ENCODE results near the gene NRAP.

NRAP gene

DNA sequence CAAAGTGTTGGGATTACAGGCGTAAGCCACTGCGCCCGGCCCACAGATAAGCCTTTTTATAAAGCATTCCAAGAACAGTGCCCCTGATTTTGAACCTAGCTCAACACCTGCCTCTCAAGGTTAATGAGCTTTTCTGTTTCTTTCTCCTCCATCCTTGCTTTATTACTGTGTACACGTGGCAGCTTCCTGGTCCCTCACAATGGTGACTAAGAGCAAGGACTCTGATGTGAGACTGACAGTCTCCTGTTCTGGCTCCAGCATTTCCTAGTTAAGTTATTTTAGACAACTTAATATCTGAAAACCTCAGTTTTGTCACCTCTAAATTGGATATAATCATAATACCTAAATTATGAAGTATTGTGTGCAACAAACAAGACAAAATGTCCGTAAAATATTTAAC is 101.1 kb downstream of the NRAP start:
- FAIRE-seq = no peak
- TF ChIP-seq PAX5 (IDR thresholded peaks at IDR 0.05; ENCODE audit: insufficient read depth, low read length, severe bottlenecking) = no peak
- no peak for TF ChIP-seq POLR2AphosphoS5 (IDR thresholded peaks at IDR 0.05; ENCODE audit: low read depth, low read length)
- no peak for TF ChIP-seq POLR2A (IDR thresholded peaks at IDR 0.05; ENCODE audit: low read depth, low read length)
- TF ChIP-seq TAF1 (IDR thresholded peaks at IDR 0.05; ENCODE audit: low read depth, low read length) = no peak
- TF ChIP-seq POU2F2 (IDR thresholded peaks at IDR 0.05; ENCODE audit: low read depth, low read length) = no peak
- TF ChIP-seq SPI1 (IDR thresholded peaks at IDR 0.05; ENCODE audit: low read depth, low read length) = no peak

GRCh38 chr10:113562069-113562468 is 101.8 kb downstream of the NRAP start:
- FAIRE-seq (no peak), DNase-seq (ENCODE audit: insufficient read length, low spot score) (no peak)
- TF ChIP-seq PAX5 (IDR thresholded peaks at IDR 0.05; ENCODE audit: insufficient read depth, low read length, severe bottlenecking) = no peak
- no peak for TF ChIP-seq TAF1 (IDR thresholded peaks at IDR 0.05; ENCODE audit: low read depth, low read length)
- no peak for TF ChIP-seq POU2F2 (IDR thresholded peaks at IDR 0.05; ENCODE audit: low read depth, low read length)
- TF ChIP-seq SPI1 (IDR thresholded peaks at IDR 0.05; ENCODE audit: low read depth, low read length) = no peak
- no peak for TF ChIP-seq POLR2A (IDR thresholded peaks at IDR 0.05; ENCODE audit: low read depth, low read length)
- TF ChIP-seq POLR2AphosphoS5 (IDR thresholded peaks at IDR 0.05; ENCODE audit: low read depth, low read length) = no peak

More for the DNA sequence above, 101.1 kb downstream of the NRAP start:
- no peak for DNase-seq (ENCODE audit: insufficient read length, low spot score)

- no peak for TF ChIP-seq POU2F2 (IDR thresholded peaks at IDR 0.05; ENCODE audit: low read depth, low read length)
- TF ChIP-seq POLR2AphosphoS5 (IDR thresholded peaks at IDR 0.05; ENCODE audit: low read depth, low read length) = no peak
- no peak for TF ChIP-seq POLR2A (IDR thresholded peaks at IDR 0.05; ENCODE audit: low read depth, low read length)
- FAIRE-seq (no peak), DNase-seq (ENCODE audit: insufficient read length, low spot score) (no peak)
Measured at GRCh38 chr10:113561214-113561613, 102.6 kb downstream of the NRAP start.

DNA sequence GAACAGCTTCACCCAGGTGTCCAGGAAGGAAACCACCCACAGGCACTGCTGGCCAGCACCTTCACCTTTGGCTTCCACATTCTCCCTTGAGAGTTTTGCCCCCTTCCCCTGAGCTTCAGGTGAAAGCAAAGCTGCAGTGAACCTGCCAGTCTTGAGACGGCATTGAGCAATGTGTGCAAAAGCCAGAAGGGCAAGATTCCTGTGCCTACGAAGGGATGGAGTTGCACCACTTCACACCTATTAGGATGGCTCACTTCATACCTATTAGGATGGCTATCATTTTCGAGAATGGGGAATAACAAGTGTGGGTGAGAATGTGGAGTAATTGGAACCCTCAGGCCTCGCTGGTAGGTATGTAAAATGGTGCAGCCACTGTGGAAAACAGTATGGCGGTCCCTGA is 103.8 kb downstream of the NRAP start:
- DNase-seq (ENCODE audit: insufficient read length, low spot score) (no peak), FAIRE-seq (no peak)
- TF ChIP-seq POLR2A (IDR thresholded peaks at IDR 0.05; ENCODE audit: low read depth, low read length) (no peak), SPI1 (IDR thresholded peaks at IDR 0.05; ENCODE audit: low read depth, low read length) (no peak), POU2F2 (IDR thresholded peaks at IDR 0.05; ENCODE audit: low read depth, low read length) (no peak), PAX5 (IDR thresholded peaks at IDR 0.05; ENCODE audit: insufficient read depth, low read length, severe bottlenecking) (no peak), POLR2AphosphoS5 (IDR thresholded peaks at IDR 0.05; ENCODE audit: low read depth, low read length) (no peak), TAF1 (IDR thresholded peaks at IDR 0.05; ENCODE audit: low read depth, low read length) (no peak)

- DNase-seq (ENCODE audit: insufficient read length, low spot score) (no peak), FAIRE-seq (no peak)
- TF ChIP-seq SPI1 (IDR thresholded peaks at IDR 0.05; ENCODE audit: low read depth, low read length) = no peak
- no peak for TF ChIP-seq PAX5 (IDR thresholded peaks at IDR 0.05; ENCODE audit: insufficient read depth, low read length, severe bottlenecking)
- TF ChIP-seq POLR2AphosphoS5 (IDR thresholded peaks at IDR 0.05; ENCODE audit: low read depth, low read length) = no peak
- no peak for TF ChIP-seq POLR2A (IDR thresholded peaks at IDR 0.05; ENCODE audit: low read depth, low read length)
- no peak for TF ChIP-seq POU2F2 (IDR thresholded peaks at IDR 0.05; ENCODE audit: low read depth, low read length)
- TF ChIP-seq TAF1 (IDR thresholded peaks at IDR 0.05; ENCODE audit: low read depth, low read length) = no peak
Measured at GRCh38 chr10:113557903-113558321, 105.9 kb downstream of the NRAP start.

GRCh38 chr10:113557424-113557862 is 106.4 kb downstream of the NRAP start:
- DNase-seq (ENCODE audit: insufficient read length, low spot score) = no peak
- no peak for FAIRE-seq

GRCh38 chr10:113555751-113556150 is 108.1 kb downstream of the NRAP start:
- FAIRE-seq (no peak), DNase-seq (ENCODE audit: insufficient read length, low spot score) (no peak)
- TF ChIP-seq TAF1 (IDR thresholded peaks at IDR 0.05; ENCODE audit: low read depth, low read length) (no peak), SPI1 (IDR thresholded peaks at IDR 0.05; ENCODE audit: low read depth, low read length) (no peak)

More at GRCh38 chr10:113557424-113557862, 106.4 kb downstream of the NRAP start:
- TF ChIP-seq POU2F2 (IDR thresholded peaks at IDR 0.05; ENCODE audit: low read depth, low read length) (no peak), TAF1 (IDR thresholded peaks at IDR 0.05; ENCODE audit: low read depth, low read length) (no peak), POLR2AphosphoS5 (IDR thresholded peaks at IDR 0.05; ENCODE audit: low read depth, low read length) (no peak), SPI1 (IDR thresholded peaks at IDR 0.05; ENCODE audit: low read depth, low read length) (no peak), POLR2A (IDR thresholded peaks at IDR 0.05; ENCODE audit: low read depth, low read length) (no peak), PAX5 (IDR thresholded peaks at IDR 0.05; ENCODE audit: insufficient read depth, low read length, severe bottlenecking) (no peak)

DNA sequence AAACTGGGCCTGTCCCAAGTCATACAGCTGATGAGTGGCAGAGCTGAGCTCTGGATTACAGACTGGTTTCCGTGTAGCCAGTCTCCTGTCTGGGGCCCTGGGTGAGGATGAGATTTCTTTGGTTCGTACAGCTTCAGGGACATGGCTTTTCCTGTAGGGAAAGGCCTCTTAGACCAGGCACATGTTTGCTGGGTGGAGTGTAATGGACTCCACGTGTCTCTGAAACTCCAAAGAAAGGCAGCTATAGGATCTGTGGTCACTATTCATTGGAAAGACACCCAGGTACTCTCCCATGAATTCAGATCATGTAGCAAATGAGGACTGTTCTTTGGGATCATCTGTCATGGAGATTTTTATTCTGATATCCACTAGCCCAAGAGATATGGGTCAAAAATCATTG is 108.6 kb downstream of the NRAP start:
- FAIRE-seq = no peak

GRCh38 chr10:113554214-113554613 is 109.6 kb downstream of the NRAP start:
- no peak for FAIRE-seq
- DNase-seq (ENCODE audit: insufficient read length, low spot score) = no peak
- no peak for TF ChIP-seq POLR2AphosphoS5 (IDR thresholded peaks at IDR 0.05; ENCODE audit: low read depth, low read length)
- no peak for TF ChIP-seq PAX5 (IDR thresholded peaks at IDR 0.05; ENCODE audit: insufficient read depth, low read length, severe bottlenecking)
- TF ChIP-seq POU2F2 (IDR thresholded peaks at IDR 0.05; ENCODE audit: low read depth, low read length) = no peak
- TF ChIP-seq POLR2A (IDR thresholded peaks at IDR 0.05; ENCODE audit: low read depth, low read length) = no peak
- no peak for TF ChIP-seq SPI1 (IDR thresholded peaks at IDR 0.05; ENCODE audit: low read depth, low read length)

More for the DNA sequence above, 108.6 kb downstream of the NRAP start:
- no peak for TF ChIP-seq TAF1 (IDR thresholded peaks at IDR 0.05; ENCODE audit: low read depth, low read length)
- TF ChIP-seq SPI1 (IDR thresholded peaks at IDR 0.05; ENCODE audit: low read depth, low read length) = no peak
- TF ChIP-seq PAX5 (IDR thresholded peaks at IDR 0.05; ENCODE audit: insufficient read depth, low read length, severe bottlenecking) = no peak
- no peak for TF ChIP-seq POLR2AphosphoS5 (IDR thresholded peaks at IDR 0.05; ENCODE audit: low read depth, low read length)
- no peak for TF ChIP-seq POU2F2 (IDR thresholded peaks at IDR 0.05; ENCODE audit: low read depth, low read length)
- no peak for TF ChIP-seq POLR2A (IDR thresholded peaks at IDR 0.05; ENCODE audit: low read depth, low read length)
- no peak for DNase-seq (ENCODE audit: insufficient read length, low spot score)

- no peak for FAIRE-seq
Measured at GRCh38 chr10:113553149-113553548, 110.7 kb downstream of the NRAP start.

More at GRCh38 chr10:113553149-113553548, 110.7 kb downstream of the NRAP start:
- no peak for TF ChIP-seq SPI1 (IDR thresholded peaks at IDR 0.05; ENCODE audit: low read depth, low read length)
- TF ChIP-seq POU2F2 (IDR thresholded peaks at IDR 0.05; ENCODE audit: low read depth, low read length) = no peak
- no peak for TF ChIP-seq POLR2AphosphoS5 (IDR thresholded peaks at IDR 0.05; ENCODE audit: low read depth, low read length)
- no peak for TF ChIP-seq PAX5 (IDR thresholded peaks at IDR 0.05; ENCODE audit: insufficient read depth, low read length, severe bottlenecking)
- TF ChIP-seq POLR2A (IDR thresholded peaks at IDR 0.05; ENCODE audit: low read depth, low read length) = no peak
- no peak for TF ChIP-seq TAF1 (IDR thresholded peaks at IDR 0.05; ENCODE audit: low read depth, low read length)
- no peak for DNase-seq (ENCODE audit: insufficient read length, low spot score)
